NOMO-1 treated with dmso at 0.1 percent for 144 hours (cell line): Measurements from ENCODE around the gene LRRC10.

Experiments
- DNase-seq: peaks from one replicate; lab custom pipeline; 2025; ENCODE audit not compliant: unreplicated experiment; lab: John Stamatoyannopoulos, UW

The LRRC10 gene

DNA sequence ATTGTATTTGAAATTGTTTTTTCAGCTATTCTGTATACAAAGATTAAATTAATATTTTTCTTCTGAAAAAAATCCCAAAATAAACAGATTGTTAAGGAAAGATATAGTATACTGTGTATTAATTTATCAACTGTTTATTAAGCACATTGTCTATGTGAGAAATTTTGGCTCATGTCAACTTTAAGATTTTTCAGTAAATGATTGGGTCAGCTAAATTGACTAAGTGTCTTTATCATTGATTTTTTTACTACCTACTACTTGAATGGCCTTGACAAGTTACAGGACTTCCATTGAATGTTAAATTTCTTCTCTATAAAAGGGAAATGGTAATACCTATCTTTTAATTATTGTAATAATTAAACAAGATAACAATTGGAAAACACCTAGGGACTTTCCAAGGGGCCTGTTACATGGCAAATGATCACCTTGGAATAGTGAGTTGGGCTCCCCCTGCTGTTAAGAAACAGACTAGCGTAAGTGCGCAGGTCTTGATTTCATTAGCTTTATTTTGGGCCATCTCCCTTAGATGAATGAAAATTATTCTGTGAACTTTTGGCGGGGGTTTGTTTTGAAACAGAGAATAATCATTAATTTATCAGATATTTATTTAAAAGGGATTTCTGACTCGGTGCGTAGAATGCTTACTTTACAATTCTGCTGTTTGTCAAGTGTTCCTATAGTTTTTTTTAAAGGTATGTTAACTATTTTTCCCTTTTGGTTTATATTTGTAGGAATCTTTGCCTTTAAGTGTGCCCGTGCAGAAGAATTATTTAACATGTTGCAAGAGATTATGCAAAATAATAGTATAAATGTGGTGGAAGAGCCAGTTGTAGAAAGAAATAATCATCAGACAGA, 39.9 kb downstream of the LRRC10 start:
- no peak for DNase-seq

DNA sequence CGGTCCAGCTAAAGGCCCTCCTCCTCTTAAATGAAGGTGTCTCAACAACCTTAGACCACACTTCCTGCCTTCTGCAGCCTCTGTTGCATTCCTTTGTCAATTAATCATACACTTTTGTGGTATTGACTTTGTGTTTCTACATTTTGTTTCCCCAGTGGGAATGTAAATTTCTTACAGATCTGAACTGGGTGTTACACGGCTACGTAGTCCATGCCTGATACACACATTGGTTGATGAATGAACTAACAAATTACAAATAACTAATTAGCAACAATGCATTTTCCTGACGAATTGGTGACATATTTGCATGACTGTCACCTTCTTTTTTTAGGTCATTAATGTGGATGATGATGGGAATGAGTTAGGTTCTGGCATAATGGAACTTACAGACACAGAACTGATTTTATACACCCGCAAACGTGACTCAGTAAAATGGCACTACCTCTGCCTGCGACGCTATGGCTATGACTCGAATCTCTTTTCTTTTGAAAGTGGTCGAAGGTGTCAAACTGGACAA, 40.6 kb downstream of the LRRC10 start:
- no peak for DNase-seq

DNA sequence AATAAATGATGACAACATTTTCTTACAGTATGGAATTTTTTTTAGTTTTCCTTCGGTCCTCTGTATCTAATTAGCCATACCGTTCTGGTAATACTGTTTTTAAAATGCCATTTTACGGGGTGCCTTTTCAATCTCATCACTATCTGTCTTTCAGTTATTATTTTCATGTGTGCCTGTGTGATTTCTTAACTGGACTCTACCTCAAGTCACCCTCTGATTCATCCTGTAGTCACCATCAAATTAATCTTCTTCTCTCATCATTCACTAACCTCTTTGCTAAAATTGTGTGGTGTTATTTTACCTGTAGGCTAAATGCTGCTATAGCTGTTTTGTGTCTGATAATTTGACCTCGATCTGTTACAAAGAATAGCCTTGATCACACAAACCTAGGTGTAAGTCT, 41.5 kb downstream of the LRRC10 start:
- no peak for DNase-seq

DNA sequence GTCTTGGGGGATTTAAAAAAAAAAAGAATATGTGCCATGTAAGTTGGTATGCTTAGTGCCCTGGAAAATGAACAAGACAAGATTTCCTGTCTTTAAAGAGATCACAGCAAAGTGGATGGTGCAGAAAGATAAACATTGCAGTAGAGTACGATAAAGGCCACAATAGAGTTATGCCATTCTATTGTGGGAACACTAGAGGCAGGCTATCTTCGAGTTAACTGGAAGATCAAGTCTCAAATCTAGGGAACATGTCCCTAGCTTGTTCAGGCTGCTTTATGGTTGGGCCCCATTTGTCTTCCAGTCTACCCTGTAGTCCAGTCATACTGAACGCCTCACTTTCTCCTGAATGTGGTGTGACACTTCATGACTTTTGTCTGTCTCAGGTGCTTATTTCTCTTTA, 44.1 kb downstream of the LRRC10 start:
- no peak for DNase-seq

DNA sequence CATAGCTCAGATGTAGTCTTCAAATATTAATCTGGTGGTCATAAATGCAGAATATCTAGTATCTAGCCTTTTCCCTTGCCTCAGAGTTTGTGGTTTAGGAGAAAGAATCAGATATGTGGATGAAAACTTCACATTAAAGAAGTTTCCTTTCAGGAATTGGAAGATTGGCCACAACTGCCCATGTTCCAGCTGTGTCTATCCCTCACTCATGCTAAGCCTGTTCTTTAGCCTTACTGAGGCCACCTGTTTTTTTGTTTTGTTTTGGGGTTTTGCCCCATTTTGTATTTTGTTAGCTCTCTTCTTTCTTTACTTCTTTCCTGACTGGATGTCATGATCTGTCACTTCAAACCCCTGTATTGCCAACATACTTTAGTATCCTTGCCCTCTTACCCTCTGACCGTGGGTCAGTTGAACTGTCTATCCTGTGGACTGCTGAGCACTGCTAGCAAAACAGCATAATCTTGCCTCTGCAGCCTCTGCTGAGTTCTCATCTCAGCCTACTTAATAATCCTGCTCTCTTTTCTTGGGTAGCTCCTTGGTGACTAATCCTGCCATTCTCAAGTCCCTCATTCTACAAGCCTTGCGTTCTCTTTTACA, 47.4 kb downstream of the LRRC10 start:
- no peak for DNase-seq
